HG03175 (cell line): Measurements from ENCODE around the gene PPP1R9A.

ENCODE experiments used
- ATAC-seq: cut with Tn5 transposase; IDR thresholded peaks from one replicate; pipeline ENCODE4 v1.9.1; 2021; ENCODE audit warnings: mild to moderate bottlenecking, moderate library complexity; ENCODE audit not compliant: unreplicated experiment

PPP1R9A gene

DNA sequence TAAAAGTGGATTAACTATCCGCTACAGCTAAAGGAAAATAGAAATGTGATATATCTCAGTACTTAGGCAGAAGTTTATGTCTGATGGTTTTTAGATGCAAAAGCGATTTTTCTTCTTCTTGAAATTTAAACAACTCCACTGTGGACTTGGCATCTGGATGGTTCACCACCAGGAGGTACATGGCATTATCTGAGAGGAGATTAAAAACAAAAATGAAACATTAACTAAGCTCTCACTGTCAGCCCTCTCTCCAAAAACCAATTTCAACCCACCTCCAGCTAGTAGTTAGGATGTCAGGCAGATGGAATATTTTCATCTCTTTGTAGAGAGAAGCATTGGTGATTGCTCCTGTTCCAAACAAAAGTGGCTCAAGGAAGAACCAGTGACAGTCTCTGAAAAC is 404.0 kb downstream of the PPP1R9A start:
- ATAC-seq, result no peak

DNA sequence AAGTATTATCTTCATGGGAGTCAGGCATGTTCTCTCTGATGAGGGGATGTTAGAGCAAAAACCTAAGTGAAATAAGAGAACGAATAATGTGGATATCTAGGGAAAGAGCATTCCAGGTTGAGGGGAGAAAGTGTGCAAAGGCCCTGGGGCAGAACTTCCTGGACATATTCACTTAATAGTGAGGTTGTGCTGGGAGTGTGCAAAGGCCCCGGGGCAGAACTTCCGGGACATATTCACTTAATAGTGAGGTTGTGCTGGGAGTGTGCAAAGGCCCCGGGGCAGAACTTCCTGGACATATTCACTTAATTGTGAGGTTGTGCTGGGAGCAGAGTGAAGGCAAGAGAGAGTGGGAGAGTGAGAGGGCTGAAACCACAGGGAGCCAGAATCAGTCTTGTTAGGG is 405.2 kb downstream of the PPP1R9A start:
- ATAC-seq, result no peak

DNA sequence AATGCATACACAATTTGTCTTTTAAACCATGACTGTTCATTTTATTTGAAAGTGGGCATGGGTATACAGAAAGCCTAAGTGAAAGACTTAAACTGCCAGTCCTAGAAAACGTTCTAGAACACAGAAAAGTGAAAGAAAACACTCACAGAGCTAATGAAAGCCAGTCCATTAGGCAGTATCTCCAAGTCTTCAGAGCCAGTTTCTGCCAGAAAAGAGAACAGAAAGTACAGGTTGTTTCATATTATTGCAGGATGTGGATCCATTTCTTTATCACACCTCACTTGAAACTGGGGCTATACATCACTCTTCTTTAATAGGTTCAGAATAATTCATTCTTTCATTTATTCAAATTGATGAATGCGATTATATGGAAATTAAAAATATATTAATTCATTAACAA is 409.2 kb downstream of the PPP1R9A start:
- ATAC-seq, result peak; percentile 92

DNA sequence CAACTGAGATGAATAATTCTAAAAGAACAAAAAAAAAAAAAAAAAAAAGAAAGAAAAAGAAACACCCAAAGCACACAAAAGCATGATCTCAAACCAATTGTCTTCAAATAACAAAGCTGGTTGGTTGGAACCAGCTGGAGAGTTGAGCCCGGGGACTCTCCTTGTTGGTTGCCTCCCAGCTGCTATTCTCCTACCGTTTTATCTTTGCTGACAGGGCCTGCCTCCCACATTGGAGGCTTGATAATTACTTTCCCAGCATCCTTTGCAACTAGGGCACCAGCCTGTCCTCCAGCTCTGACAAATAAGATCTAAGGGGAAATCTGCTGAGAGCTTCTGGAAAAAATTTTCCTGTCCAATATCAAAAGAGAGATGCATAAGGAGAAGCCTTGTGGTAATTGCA is 410.2 kb downstream of the PPP1R9A start:
- no peak for ATAC-seq

DNA sequence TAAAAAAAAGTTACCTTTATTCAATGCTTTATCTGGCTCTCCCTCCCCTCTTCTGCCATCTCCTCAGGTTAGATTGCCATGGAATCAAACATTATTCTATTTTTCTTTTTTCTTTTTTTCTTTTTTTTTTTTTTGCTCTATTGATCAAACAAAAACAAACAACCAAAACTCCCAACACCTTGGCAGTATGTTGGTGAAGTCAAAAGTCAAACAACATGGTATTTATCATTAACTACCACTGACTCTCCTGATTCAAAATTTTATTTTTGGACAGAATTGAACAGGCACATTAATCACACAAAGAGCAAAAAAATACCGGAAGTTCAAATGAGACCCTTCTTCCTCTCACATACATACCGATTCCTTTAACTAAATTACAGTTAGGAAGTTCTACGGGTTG is 410.6 kb downstream of the PPP1R9A start:
- ATAC-seq, result no peak

DNA sequence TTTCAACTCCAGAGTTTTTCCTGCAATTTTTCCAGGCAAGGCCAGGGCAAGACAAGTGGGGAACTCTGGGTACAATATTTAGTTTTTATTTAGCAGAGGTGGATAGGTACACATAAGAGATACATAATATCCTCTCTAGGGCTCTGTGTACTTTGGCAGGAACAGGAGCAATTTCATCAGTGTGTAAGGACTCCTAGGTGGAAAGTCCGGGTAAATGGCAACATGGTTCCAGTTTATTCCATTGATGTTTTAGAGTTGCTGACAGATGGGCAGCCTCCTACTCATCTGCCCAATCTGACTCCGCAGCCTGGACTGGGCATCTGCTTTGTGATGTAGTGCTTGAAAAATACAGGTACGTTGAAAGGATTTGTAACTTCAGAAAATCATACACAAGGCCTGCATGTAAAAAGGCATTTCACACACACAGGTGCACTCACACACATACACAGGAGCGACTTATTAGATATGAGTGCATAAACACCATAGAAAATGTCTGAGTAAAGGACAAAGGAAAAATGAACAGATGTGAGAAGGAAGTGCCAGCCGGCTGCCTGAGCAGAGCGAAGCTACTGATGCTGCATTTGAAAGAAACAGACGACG is 411.2 kb downstream of the PPP1R9A start:
- no peak for ATAC-seq

DNA sequence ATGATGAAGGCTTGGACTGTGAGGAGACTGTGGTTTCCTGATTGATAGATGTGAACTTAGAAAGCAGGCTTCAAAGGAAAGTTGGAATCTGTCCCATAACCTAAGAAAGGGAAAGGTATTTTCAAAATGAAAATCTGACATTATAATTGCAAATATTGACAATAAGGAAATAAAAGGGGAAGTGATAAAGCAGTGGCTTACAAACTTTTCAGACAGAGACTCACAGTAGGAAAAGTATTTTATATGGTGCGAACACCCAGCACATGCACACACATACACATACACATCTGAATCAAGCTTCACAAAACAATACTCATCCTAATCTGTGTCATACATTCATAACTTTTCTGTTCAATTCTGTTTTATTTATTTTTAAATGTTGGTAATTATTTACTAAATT is 412.2 kb downstream of the PPP1R9A start:
- ATAC-seq, result no peak

DNA sequence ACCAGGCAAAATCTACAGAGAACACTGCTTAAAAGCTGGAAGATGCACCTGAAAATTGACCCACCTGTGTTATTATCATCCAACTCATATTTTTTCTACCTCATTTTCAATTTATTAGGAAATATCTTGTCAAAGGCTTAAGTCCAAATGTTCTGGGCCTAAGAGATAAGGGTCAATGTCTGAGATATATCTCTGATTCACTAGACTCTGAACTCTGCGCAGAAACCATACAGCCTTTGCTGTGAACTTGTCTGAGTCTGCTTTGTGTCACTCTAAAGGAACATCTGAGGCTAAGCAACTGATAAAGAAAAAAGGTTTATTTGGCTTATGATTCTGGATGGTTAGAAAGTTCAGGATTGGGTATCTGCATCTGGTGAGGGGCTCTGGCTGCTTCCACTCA is 413.3 kb downstream of the PPP1R9A start:
- no peak for ATAC-seq

DNA sequence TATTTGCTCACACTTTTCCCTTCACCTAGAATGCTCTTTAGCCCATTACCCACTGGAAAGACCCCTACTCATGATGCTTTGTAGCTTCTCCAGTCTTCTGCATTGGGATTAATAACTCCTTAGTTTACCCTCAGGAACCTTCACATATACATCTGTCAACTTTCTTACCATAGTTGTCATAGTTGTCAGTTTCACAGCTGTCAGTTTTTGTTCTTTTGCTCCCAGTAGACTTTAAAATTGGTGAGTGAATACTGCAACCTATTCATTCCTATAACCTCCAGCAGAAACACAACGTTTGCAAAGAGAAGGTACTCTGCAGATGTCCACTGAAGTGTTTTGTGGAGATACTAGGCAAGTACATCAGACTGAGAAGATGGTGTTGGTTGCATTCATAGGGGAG is 414.3 kb downstream of the PPP1R9A start:
- no peak for ATAC-seq

DNA sequence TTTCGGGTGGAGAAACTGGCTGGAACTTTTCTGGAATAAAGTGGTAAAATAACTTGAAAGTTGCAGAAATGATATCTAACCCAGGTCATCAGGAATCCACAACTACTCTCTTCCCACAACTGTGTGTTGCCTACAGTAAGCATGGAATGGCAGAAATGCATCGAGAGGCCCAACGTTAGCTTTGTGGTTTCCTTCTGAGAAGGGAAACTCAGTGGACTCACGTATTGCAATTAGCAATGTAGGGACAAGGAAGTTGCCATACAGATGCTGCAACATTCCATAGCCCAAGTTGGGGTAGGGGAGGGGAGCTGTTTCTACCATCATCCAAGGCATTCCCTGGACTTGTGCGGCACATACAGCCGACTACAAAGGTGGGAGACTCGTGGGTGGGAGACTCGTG is 415.0 kb downstream of the PPP1R9A start:
- ATAC-seq, result no peak

DNA sequence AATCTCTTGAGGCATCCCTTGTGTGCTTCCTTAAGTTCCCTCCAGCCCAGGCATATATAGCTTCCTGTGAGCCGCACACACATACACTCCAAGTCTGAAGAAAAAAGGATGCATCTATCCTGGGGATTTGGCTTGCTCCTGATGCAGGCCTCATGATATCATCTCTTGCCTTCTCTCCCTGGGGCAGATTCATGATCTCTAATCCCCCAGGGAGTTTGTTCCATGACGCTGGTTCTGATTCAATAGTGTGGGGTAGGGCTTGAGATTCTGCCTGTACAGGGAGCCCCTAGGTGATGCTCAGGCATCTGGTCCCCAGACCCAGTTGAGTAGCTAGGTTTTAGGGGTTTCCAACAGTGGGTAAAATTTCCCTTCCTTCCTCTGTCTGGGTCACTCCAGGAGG is 415.5 kb downstream of the PPP1R9A start:
- no peak for ATAC-seq

DNA sequence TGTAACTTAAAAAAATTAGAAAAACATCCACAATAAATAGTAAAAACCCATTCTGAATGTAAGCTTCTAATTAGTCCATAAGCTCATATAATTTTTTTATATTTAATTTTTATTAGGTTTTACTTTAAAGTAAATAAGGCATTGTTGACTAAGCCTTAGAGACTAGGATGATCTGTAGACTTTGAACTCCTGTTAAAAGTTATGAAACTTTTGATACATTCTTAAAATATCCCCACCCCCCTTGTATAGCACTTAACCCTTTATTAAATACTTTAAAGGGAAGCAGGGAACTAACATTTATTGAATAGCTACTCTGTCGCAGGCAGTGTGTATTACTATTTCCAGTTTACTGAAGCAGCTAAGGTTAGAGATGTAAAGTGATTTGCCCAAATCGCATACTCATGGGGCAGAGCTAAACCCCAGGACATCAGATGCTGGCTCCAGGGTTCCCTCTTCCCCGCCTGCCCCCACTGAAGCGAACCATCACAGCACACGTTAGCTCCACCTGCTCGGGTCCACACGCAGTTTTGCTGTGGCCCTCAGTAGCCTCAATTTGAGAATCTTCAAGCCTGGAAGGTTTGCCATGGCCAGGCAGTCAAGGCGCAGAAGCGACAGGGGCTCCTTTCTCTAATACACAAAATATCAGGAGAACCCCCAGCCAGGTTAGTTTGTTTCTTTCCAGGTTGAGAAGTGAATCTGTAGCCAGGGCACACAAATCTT is 416.2 kb downstream of the PPP1R9A start:
- ATAC-seq, result no peak

DNA sequence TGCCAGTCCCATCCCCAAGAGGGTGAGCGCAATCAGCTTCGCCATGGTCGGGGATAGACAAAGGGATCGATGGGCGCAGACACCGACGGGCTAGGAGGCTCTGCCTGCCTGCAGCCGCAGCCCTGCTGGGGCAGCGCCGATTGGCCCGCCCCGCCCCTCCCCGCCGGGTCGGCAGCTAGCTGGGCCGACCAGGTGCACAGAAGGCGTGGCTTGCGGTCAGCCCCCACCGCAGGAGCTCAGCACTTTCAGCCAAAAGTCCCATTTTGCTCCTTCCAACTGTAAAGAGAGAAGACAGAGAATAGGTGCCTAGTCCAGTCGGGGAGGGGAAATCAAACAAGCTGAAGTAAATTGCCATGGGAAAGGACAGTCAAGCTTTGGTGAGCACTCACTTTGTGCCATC is 417.0 kb downstream of the PPP1R9A start, which contains the start of gene PON1:
TSS of gene PON1 (minus strand) at position 102 of the 400 bp plus-strand sequence. CDS start at position 45, 57 bp downstream.
- ATAC-seq, result peak; percentile 54

DNA sequence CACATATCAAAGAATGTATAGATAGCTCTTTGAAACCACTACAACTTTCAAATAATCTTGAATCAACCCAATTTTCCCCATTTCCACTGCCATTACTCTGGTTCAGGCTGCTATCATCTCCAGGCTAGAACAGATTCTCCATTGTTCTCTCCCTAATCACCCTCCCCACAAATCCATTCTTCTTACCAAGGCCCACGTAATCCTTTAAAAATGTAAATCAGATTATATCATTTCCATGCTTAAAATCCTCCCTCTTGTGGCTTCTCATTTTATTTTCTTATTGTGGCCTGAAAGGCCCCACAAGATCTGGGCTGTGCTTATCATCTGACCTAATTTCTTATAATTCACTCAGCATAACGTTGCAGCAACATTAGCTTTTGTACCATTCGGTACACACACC is 420.0 kb downstream of the PPP1R9A start:
- ATAC-seq, result no peak

DNA sequence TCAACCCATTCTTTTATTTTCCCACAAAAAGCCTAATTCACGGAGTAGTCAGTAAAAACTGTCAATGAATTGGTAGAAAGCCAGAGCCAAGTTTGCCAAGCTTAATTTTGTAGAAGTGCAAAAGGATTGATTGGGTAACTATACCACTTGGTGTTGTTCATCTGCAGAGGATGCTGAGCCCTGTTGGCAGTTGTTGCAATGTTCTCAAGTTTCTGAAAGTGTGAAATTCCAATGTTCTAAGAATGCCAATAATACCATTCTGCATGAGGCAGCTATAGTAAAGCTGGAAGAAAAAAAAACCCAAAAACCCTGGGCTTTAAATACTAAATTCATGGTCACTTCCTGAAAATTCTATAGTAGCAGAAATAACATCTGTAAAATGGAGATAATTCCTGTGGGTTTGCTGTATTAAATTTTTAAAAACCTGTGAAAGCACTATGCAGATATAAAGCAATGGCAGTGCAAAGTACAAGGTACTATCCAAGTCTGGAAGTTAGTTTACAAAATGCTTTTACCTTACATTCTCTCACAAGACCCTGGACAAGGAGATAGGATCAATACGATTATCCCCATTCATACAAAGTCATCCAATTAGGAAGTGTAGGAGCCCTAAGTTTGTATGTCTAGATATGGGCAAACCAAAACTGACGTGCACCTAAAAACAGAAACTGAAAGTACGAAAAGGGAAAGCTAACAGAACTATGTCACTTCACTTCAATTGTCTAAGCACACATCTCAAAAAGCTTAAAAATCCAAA is 423.0 kb downstream of the PPP1R9A start:
- ATAC-seq, result peak; percentile 96

DNA sequence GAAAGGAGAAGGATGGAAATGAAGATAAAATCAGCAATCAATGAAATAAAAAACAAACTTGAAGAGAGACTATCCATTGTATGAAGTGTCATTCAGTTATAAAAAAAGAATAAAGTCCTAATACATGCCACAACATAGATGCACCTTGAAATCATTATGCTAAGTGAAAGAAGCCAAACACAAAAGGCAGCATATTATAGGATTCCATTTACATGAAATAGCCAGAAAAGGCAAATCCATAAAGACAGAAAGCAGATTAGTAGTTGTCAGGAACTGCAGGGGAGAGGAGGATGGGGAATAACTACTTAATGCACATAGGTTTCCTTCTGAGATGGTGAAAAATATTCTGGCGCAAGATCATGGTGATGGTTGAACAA is 423.6 kb downstream of the PPP1R9A start:
- peak; percentile 30 for ATAC-seq

DNA sequence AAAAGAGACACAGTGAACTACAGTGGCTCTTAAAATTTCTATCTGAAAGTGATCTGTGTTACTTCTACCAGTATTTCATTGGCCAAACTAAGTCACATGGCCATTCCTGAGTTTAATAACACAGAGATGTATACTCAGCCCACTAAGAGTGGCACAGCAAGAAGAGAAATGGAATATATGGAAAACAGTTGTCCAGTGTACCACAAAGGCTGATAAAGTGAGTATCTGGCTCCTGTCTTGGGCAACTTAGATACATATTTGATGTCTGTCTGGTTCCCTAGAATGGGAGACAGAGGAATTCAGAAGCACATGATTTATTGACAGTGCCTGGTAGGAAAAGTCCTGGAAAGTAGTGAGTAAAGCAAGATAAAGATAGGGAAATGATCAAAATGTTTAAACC is 427.1 kb downstream of the PPP1R9A start:
- no peak for ATAC-seq

DNA sequence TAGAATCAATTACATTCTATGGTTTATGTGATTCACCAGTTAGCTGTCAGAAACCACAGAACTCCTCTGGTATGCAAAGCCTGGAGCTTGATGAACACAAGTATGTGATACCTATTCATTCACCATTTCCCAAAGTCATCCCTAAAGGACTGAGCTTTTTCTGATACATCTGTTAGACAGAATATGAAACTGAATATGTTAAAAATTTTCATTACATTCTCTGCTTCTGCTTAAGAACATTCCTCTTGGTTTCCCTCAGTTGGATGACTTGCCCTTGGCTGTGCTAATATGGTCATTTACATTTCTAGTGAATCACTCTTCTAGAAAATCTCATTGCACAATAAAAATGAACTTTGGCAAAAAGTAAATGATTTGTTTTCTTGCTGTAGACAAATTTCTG is 427.7 kb downstream of the PPP1R9A start:
- ATAC-seq, result no peak

DNA sequence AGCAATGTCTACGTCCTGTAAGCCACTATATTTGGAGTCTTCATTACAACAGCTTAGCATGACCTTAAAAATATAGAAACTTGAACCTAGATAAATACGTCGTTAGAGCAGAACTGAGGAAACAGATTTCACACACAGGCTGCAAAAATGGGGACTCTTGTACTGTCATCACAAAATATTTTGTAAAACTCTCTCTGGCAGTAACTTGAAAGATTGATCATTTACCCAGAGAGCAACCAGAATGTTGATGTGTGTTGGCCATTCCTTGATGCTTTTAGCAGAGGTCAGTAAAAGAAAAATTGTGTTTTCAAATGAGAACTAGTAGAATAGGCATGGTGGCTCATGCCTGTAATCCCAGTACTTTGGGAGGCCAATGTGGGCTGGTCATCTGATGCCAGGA is 431.4 kb downstream of the PPP1R9A start:
- ATAC-seq, result no peak

DNA sequence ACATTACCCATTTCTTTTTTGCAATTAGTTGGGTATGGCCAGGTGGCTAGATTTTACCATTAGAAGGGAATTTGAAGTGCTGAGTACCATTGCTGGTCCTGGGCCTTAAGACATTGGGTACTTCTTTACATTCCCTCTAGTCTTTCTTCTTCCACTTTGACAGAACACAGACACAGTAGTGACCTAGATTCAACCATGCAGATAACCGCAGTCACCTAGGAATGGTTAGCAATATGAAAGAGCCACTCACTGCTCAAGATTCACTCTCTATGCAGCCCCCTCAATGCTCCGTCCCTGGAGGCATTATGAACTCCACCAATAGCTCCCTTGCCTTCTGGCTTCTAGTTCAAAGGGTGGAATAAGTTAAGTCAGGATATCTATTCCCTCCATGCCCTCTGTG is 433.1 kb downstream of the PPP1R9A start:
- ATAC-seq, result no peak

DNA sequence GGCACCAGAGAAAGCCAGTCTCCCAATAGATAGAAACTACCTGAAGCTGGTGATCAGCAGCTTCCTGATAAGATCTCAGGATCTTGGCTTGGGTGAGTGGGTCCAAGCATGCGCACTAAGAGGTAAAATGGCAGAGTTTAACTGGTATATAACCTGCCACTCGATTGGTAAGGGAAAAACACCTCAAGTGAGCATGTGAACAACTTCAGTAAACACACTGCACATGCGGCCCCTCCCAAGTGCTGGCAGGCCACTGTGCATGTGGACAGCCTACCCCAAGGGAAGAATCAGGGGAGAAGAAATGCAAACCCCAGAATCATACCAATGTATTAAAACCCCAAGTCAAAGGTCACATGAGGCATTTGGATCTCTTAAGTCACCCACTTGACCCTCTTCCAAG is 434.6 kb downstream of the PPP1R9A start:
- no peak for ATAC-seq

DNA sequence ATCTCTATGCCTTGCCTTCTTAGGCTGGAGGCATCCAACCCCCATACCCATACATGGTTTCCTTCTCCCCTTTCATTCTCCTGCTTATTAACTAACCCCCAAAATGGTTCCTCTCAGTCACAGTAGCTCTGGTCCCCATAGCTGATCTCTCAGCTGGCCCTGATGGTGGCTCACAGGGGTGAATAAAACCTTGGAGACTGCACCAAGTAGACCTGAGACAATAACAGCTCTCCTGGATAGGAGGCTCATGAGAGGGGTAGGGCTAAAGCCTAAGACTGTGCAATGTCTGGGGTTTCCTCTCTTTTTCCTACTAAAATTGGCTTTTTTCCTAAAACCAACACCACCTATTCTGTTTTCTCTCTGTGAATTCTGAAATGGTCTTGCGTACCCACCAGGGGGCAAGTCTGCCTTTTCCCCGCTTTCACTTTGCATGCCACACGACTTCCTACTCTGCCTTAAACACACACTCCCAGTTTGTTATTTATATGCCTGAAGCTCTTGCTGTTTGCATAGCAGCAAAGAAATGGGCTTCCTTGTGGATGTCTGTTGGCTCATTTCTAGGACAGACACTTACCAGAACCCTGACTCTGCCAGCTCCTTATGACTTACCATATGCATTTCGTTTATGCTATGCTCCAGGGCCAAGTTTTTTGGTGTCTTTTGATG is 435.4 kb downstream of the PPP1R9A start:
- no peak for ATAC-seq
